OCI-LY7 (cell line): ENCODE results near the gene TRPV6.

Experiments
- EZH2phosphoT487 ChIP-seq: fragments of 200-600 bp; sonication (generic); IDR thresholded peaks from 2 replicates; pipeline ENCODE4 v1.6.1; 2018; ENCODE audit warnings: low read depth, borderline replicate concordance, mild to moderate bottlenecking, mixed run types, antibody characterized with exemption, low read length, moderate library complexity, mixed read lengths
- TF ChIP-seq, protein P1 (sequence below): fragments of 200-600 bp; sonication (generic); conservative IDR thresholded peaks from 2 replicates; pipeline ENCODE4 v1.5.1; 2014; ENCODE audit warnings: mild to moderate bottlenecking, antibody characterized with exemption, low read length, moderate library complexity, mixed read lengths

DNA sequence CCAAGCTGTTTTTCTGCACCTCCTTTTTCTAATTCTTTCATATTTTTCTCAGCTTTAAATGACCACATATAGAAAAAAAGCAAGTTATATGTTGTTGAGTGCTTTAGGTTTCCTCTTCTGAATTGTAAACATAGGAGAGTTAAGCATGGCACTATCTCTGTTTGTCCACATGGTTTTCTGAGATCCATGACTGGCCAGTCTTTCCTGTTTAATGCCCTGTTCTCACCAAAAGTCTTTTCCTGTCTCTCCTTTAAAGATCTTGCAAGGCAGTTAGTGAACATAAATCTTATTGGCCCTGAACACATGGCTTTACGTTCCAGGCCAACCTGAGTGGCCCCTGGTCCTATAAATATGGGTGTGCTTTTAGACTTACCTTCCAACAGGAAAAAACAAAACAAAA is 28.6 kb upstream of the TRPV6 start:
- TF ChIP-seq, protein P1, sequence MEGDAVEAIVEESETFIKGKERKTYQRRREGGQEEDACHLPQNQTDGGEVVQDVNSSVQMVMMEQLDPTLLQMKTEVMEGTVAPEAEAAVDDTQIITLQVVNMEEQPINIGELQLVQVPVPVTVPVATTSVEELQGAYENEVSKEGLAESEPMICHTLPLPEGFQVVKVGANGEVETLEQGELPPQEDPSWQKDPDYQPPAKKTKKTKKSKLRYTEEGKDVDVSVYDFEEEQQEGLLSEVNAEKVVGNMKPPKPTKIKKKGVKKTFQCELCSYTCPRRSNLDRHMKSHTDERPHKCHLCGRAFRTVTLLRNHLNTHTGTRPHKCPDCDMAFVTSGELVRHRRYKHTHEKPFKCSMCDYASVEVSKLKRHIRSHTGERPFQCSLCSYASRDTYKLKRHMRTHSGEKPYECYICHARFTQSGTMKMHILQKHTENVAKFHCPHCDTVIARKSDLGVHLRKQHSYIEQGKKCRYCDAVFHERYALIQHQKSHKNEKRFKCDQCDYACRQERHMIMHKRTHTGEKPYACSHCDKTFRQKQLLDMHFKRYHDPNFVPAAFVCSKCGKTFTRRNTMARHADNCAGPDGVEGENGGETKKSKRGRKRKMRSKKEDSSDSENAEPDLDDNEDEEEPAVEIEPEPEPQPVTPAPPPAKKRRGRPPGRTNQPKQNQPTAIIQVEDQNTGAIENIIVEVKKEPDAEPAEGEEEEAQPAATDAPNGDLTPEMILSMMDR: no peak
- no peak for TF ChIP-seq EZH2phosphoT487
